Breast epithelium (tissue), 3 donors: ENCODE measurements around the gene VIP.

Experiments used
- POLR2A ChIP-seq: fragments of 450-650 bp; IDR thresholded peaks from one replicate; pipeline ENCODE4 v1.6.1; 2016; ENCODE audit warnings: antibody characterized with exemption, mild to moderate bottlenecking, moderate library complexity
- POLR2AphosphoS5 ChIP-seq, 3 donors: sonication (generic); formaldehyde crosslinking; IDR thresholded peaks; one replicate each; pipeline ENCODE4 v1.6.1; 2017; ENCODE audit warnings: antibody characterized with exemption in 3 of 3
- TF ChIP-seq, protein P1 (sequence below), 3 donors: fragments of 450-650 bp; IDR thresholded peaks; one replicate each; pipeline ENCODE4 v1.5.1; 2016 to 2017; ENCODE audit warnings: antibody characterized with exemption in 3 of 3, mild to moderate bottlenecking in 3 of 3, moderate library complexity in 3 of 3

DNA sequence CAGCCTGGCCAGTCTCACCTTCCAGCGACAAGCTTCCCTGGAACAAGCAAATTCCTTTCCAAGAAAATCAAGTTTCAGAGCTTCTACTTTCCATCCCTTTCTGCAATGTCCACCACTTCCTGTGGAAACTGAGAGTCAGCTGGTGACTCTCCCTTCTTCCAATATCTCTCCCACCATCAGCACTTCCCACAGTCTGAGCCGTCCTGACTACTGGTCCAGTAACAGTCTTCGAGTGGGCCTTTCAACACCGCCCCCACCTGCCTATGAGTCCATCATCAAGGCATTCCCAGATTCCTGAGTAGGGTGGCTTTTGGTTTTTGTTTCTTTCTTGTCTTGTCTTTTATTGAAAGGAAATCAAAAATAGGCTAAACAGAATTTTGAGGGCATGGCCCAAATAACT lies 28.6 kb upstream of the VIP start:
- TF ChIP-seq, protein P1, sequence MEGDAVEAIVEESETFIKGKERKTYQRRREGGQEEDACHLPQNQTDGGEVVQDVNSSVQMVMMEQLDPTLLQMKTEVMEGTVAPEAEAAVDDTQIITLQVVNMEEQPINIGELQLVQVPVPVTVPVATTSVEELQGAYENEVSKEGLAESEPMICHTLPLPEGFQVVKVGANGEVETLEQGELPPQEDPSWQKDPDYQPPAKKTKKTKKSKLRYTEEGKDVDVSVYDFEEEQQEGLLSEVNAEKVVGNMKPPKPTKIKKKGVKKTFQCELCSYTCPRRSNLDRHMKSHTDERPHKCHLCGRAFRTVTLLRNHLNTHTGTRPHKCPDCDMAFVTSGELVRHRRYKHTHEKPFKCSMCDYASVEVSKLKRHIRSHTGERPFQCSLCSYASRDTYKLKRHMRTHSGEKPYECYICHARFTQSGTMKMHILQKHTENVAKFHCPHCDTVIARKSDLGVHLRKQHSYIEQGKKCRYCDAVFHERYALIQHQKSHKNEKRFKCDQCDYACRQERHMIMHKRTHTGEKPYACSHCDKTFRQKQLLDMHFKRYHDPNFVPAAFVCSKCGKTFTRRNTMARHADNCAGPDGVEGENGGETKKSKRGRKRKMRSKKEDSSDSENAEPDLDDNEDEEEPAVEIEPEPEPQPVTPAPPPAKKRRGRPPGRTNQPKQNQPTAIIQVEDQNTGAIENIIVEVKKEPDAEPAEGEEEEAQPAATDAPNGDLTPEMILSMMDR (IDR thresholded peaks at IDR 0.05) = no peak
- TF ChIP-seq POLR2AphosphoS5 (IDR thresholded peaks at IDR 0.05) (no peak), POLR2A (no peak)
